ENCODE data around the gene PAX3. TPM values are rescaled to one million over a fixed set of nuclear protein-coding genes. Genes with fewer than 3 reads are reported as not detected.
A peak's percentile ranks its signal among the peaks of the same experiment; 100 is the strongest.

The PAX3 gene
- total RNA-seq, 1 donor: not detected

DNA sequence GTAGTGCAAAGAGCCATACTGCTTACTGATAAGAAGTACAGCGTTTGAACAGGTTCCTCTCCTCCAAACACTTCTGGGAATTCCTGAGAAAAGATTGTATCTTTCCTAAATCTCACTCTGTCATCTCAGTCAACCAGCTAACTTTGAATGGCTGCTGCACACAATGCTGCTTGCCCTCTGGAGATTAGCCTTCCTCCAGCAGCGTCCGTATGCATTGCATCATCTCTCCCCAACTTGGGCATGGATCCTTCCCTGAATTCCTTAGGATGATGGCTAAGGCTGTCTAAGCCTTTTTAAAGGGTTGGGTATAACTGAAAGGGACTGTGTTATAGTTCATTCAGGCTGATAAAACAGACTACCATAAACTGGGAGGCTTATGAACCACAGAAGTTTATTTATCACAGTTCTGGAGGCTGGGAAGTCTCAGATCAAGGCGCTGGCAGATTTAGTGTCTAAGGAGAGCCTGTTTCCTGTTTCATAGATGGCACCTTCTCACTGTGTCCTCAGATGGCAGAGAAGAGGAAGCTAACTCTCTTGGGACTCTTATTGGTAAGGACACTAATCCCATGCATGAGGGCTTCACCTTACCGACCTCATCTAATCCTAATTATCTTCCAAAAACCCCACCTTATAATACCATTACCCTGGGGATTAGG is 105.3 kb downstream of the PAX3 start:
- Histone ChIP-seq H3K4me1 (ENCODE audit: insufficient read depth, low read length) (no peaks in the 10 kb centered on the region), H3K27ac (ENCODE audit: low read depth, low read length) (no peak overlapping the region), H2AFZ (ENCODE audit: low read length) (no peak overlapping the region), H3K27me3 (ENCODE audit: insufficient read depth, low read length) (no peaks in the 10 kb centered on the region), H4K20me1 (ENCODE audit: insufficient read depth, low read length) (no peaks in the 10 kb centered on the region), H3K79me2 (ENCODE audit: insufficient read depth, low read length) (no peaks in the 10 kb centered on the region), H3K9me3 (ENCODE audit: low read depth, low read length) (no peaks in the 10 kb centered on the region), H3K4me2 (ENCODE audit: insufficient read depth, low read length) (no peak overlapping the region), H3K36me3 (ENCODE audit: insufficient read depth, low read length) (no peaks in the 10 kb centered on the region), H3K4me3 (ENCODE audit: insufficient read depth, low read length) (no peak overlapping the region)
- peak; percentile 1 for DNase-seq (ENCODE audit: insufficient read length, low spot score, missing footprints)
- TF ChIP-seq, protein P1, sequence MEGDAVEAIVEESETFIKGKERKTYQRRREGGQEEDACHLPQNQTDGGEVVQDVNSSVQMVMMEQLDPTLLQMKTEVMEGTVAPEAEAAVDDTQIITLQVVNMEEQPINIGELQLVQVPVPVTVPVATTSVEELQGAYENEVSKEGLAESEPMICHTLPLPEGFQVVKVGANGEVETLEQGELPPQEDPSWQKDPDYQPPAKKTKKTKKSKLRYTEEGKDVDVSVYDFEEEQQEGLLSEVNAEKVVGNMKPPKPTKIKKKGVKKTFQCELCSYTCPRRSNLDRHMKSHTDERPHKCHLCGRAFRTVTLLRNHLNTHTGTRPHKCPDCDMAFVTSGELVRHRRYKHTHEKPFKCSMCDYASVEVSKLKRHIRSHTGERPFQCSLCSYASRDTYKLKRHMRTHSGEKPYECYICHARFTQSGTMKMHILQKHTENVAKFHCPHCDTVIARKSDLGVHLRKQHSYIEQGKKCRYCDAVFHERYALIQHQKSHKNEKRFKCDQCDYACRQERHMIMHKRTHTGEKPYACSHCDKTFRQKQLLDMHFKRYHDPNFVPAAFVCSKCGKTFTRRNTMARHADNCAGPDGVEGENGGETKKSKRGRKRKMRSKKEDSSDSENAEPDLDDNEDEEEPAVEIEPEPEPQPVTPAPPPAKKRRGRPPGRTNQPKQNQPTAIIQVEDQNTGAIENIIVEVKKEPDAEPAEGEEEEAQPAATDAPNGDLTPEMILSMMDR (IDR thresholded peaks at IDR 0.05; ENCODE audit: extremely low read depth, low read depth, low read length): no peak

DNA sequence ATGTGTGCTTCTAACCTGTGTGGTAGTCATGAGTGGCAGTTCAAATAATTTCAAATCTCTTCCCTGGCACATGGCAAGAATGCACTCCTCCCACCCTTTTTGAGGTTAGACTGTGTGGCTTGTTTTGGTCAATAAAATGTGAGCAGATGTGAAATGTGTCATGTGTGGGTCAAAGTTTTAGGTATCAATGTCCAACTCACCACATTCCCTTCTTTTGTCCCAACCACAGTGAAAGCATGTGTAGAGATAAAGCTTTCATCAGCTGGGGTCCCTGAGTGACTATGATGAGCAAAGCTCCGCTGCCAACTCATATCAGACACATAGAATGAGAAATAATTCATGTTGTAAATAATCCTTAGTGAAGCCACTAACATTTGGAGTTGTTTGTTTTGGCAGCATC is 118.2 kb downstream of the PAX3 start:
- no peaks in the 10 kb centered on the region for H3K4me1 ChIP-seq (ENCODE audit: insufficient read depth, low read length)
- TF ChIP-seq, protein P1 (IDR thresholded peaks at IDR 0.05; ENCODE audit: extremely low read depth, low read depth, low read length): no peak
- H2AFZ ChIP-seq (ENCODE audit: low read length): no peak overlapping the region
- no peak for DNase-seq (ENCODE audit: insufficient read length, low spot score, missing footprints)
- H3K27me3 ChIP-seq (ENCODE audit: insufficient read depth, low read length): no peaks in the 10 kb centered on the region
- no peak overlapping the region for H3K4me3 ChIP-seq (ENCODE audit: insufficient read depth, low read length)
- H3K79me2 ChIP-seq (ENCODE audit: insufficient read depth, low read length): no peaks in the 10 kb centered on the region
- H3K36me3 ChIP-seq (ENCODE audit: insufficient read depth, low read length): no peaks in the 10 kb centered on the region
- no peaks in the 10 kb centered on the region for H4K20me1 ChIP-seq (ENCODE audit: insufficient read depth, low read length)
- H3K27ac ChIP-seq (ENCODE audit: low read depth, low read length): no peak overlapping the region
- no peak overlapping the region for H3K4me2 ChIP-seq (ENCODE audit: insufficient read depth, low read length)
- no peaks in the 10 kb centered on the region for H3K9me3 ChIP-seq (ENCODE audit: low read depth, low read length)

DNA sequence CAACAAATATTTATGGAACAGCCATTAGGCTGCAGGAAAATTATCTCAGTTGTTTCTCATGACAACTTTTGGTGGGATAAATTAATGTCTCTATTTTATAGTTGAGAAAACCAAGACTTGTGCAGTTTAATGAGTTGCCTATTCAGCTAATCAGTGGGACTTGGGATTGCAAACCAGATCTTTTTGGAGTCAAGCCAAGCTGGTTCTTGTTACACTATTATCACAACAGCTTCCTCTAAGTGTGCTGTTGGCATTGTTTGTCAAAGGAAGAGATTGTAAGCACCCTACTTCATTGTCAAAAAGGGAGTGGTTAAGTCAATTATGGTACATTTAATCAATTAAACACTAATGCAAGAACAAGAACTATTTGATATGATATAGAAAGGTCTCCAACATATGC is 119.2 kb downstream of the PAX3 start:
- Histone ChIP-seq H4K20me1 (ENCODE audit: insufficient read depth, low read length) (no peaks in the 10 kb centered on the region), H3K27ac (ENCODE audit: low read depth, low read length) (no peak overlapping the region), H3K4me2 (ENCODE audit: insufficient read depth, low read length) (no peak overlapping the region), H3K9me3 (ENCODE audit: low read depth, low read length) (no peaks in the 10 kb centered on the region), H2AFZ (ENCODE audit: low read length) (no peak overlapping the region), H3K4me1 (ENCODE audit: insufficient read depth, low read length) (no peaks in the 10 kb centered on the region), H3K4me3 (ENCODE audit: insufficient read depth, low read length) (no peak overlapping the region), H3K79me2 (ENCODE audit: insufficient read depth, low read length) (no peaks in the 10 kb centered on the region), H3K36me3 (ENCODE audit: insufficient read depth, low read length) (no peaks in the 10 kb centered on the region), H3K27me3 (ENCODE audit: insufficient read depth, low read length) (no peaks in the 10 kb centered on the region)
- no peak for DNase-seq (ENCODE audit: insufficient read length, low spot score, missing footprints)
- TF ChIP-seq, protein P1 (IDR thresholded peaks at IDR 0.05; ENCODE audit: extremely low read depth, low read depth, low read length): no peak

- Histone ChIP-seq H3K4me3 (ENCODE audit: insufficient read depth, low read length) (no peak overlapping the region), H2AFZ (ENCODE audit: low read length) (no peak overlapping the region), H4K20me1 (ENCODE audit: insufficient read depth, low read length) (no peaks in the 10 kb centered on the region), H3K79me2 (ENCODE audit: insufficient read depth, low read length) (no peaks in the 10 kb centered on the region), H3K27ac (ENCODE audit: low read depth, low read length) (no peak overlapping the region), H3K27me3 (ENCODE audit: insufficient read depth, low read length) (no peaks in the 10 kb centered on the region), H3K4me1 (ENCODE audit: insufficient read depth, low read length) (no peaks in the 10 kb centered on the region), H3K4me2 (ENCODE audit: insufficient read depth, low read length) (no peak overlapping the region), H3K9me3 (ENCODE audit: low read depth, low read length) (no peaks in the 10 kb centered on the region), H3K36me3 (ENCODE audit: insufficient read depth, low read length) (no peaks in the 10 kb centered on the region)
- TF ChIP-seq, protein P1 (IDR thresholded peaks at IDR 0.05; ENCODE audit: extremely low read depth, low read depth, low read length): no peak
- DNase-seq (ENCODE audit: insufficient read length, low spot score, missing footprints): no peak
Measured at GRCh38 chr2:222178450-222178849, 120.3 kb downstream of the PAX3 start.

All from osteoblast (primary cell).